GM13976 (cell line): ENCODE data around the gene RNF167.
A peak's percentile ranks its signal among the peaks of the same experiment; 100 is the strongest.

ENCODE experiments used
- DNase-seq: peaks from one replicate; pipeline ENCODE4 v3.0.0; 2012; ENCODE audit warnings: low spot score
- in situ Hi-C: fragments of 300-500 bp; cut with MboI; formaldehyde crosslinking; loops from one replicate; pipeline ENCODE4 v1.12.0; 2022; ENCODE audit warnings: low sequenced_read_pairs, mixed read lengths, inconsistent platforms; ENCODE audit not compliant: unreplicated experiment
- TF ChIP-seq, protein P1 (sequence below): IDR thresholded peaks from 2 replicates; pipeline ENCODE4 v1.5.1; 2012; ENCODE audit warnings: borderline replicate concordance, mild to moderate bottlenecking; ENCODE audit not compliant: insufficient read depth; ENCODE audit errors: extremely low read depth, missing control alignments, control extremely low read depth

RNF167 gene

DNA sequence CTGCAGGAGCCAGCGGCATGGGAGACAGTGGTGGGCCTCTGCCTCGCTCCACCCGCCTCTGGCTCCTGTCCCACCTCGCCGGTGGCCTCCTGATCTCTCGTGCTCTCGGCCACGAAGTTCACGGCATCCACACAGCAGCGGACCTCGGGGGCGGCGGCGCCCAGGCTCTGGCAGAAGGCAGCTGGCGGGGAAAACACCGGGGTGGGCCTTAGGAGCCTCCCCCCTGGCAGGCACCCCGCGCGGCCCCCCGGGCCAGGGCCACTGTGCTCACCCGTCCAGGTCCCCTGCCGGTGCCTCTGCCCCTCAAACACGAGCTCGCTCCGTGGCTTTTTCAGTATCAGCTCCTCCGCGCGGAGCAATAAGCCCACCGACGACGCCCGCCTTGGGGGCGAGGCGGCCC lies 41.1 kb upstream of the RNF167 start:
- in situ Hi-C loops, result no loop called here
- no peak for DNase-seq

DNA sequence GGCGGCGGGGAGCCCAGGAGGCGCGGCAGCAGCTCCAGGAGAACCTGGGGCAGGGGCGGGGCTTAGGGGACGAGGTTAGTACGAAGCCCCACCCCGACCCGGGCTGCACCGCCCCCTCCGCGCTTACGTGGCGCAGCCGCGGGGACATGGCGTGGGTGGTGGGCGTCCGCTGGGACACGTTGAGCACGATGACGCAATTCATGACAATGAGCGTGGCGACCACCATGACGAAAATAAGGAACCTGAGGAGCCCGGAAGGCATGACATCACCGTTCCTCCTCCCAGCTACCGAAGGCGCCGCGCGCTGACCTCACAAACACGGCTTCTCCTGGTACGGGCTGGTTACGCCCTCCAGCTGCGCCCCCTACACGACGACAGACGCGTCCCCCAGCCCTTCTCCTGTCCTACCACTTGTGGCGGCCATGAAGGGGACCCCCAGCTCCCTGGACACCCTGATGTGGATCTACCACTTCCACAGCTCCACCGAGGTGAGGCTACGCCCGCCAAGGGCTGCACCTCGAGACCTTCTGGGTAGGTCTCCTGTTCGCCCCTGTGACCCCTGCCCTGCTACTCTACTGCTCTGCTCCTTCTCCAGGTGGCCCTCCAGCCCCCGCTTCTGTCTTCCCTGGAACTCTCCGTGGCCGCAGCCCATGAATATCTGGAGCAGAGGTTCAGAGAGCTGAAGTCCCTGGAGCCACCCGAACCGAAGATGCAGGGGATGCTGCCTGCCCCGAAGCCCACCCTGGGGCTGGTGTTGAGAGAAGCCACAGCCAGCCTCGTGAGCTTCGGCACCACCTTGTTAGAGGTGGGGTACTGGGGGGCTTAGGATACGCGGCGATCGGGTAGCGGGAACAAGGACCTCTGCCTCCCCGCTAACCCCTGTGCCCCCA lies 40.5 kb upstream of the RNF167 start, which contains the start of gene C17orf107:
Gene C17orf107 (plus strand): TSS at position 196 of the 890 bp plus-strand sequence. CDS start 227 bp downstream, at position 423.
- TF ChIP-seq, protein P1, sequence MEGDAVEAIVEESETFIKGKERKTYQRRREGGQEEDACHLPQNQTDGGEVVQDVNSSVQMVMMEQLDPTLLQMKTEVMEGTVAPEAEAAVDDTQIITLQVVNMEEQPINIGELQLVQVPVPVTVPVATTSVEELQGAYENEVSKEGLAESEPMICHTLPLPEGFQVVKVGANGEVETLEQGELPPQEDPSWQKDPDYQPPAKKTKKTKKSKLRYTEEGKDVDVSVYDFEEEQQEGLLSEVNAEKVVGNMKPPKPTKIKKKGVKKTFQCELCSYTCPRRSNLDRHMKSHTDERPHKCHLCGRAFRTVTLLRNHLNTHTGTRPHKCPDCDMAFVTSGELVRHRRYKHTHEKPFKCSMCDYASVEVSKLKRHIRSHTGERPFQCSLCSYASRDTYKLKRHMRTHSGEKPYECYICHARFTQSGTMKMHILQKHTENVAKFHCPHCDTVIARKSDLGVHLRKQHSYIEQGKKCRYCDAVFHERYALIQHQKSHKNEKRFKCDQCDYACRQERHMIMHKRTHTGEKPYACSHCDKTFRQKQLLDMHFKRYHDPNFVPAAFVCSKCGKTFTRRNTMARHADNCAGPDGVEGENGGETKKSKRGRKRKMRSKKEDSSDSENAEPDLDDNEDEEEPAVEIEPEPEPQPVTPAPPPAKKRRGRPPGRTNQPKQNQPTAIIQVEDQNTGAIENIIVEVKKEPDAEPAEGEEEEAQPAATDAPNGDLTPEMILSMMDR, result no peak
- in situ Hi-C loops, result no loop called here
- peak; percentile 93 for DNase-seq

More for the DNA sequence above, 41.1 kb upstream of the RNF167 start:
- TF ChIP-seq, protein P1, result no peak

DNA sequence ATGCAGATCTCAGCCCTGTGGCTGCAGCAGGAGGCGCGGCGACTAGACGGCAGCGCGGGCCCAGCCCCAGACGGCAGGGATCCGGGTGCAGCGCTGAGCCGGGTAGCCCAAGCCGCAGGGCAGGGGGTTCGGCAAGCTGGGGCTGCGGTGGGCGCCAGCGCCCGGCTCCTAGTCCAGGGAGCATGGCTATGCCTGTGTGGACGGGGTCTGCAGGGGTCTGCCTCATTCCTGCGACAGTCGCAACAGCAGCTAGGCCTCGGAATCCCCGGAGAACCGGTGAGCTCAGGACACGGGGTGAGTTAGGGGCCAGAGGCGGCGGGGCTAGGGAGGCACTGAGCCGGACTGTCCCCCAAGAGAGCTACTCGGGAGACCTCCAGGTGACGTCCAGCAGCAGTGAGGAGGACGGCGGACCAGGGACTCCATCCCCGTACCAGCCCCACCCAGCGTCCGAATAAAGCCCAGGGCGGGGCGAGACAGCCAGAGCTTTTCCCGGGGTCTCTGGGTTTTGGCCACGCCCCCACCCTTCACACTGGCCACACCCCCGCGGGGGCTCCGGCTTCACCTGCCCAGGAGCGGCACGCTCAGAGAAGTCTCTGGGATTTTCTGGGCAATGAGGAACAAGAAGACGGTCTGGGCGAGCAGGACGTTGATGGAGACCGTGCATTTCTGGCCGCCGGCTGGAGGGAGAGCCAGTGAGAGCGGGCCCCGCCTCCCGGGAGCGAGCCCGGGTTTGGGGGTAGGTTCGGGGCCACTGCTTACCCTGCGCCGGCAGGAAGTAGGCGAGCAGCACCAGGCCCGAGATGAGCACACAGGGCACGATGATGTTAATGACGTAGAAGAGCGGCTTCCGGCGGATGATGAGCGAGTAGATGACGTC lies 39.6 kb upstream of the RNF167 start:
- DNase-seq, result no peak
- in situ Hi-C loops, result no loop called here
- TF ChIP-seq, protein P1, result no peak

DNA sequence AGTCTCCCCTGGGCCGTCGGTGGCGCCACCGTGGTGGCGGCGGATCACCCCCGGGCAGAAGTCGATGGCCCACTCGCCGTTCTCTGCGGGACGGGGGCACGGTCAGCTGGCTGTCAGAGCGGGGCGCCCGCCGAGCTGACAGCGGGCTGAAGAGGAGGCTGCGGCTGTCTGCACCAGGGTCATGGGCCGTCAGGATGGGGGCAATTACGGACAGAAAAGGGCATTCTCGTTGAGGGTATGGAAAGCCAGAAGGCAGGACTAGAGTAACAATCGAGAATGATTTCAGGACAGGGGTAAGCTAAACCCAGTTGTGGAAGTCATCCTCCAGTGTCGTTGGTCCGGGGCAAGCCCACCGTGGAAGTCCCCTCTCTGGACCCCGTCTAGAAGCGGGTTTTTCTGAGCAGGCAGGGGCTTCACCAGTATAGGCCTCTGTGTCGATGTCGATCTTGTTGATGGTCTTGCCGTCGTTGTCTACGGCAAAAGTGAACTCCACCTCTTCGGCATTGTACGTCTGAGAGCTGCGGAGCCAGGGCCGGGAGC lies 38.9 kb upstream of the RNF167 start:
- in situ Hi-C loops, result no loop called here
- DNase-seq, result no peak
- TF ChIP-seq, protein P1, result no peak

DNA sequence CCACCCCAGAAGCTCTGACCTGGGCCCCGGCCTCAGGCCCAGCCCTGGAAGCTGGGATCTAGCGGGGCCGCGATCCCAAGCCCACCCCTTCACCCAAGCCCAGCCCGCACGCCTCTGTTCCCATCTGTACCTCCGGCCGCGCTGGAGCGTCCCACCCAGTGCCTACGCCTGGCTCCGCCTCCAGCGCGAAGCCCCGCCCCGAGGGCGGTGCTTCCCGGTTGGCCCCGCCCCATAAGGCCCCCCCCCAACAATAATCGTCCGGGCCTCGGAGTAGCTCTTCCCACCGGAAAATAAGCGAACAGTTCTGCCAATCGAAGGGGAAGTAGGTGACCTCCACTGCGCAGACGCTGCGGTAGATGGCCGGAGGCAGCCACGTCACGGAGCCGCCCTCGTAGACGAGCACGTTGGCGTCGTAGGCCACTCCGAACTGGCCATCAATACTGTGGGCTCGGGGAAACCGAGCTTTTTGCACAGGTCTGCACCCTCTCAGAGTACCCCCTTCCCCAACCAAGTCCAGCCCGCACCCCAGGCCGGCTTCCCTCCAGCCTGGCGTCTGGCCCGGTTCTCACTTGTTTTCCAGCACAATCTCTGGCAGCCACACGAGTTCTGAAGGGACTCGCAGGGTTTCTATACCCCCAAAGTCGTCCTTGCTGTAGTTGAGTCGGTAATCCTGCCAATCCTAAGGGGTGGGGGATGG lies 38.3 kb upstream of the RNF167 start:
- in situ Hi-C loops, result no loop called here
- DNase-seq, result no peak
- TF ChIP-seq, protein P1, result no peak

DNA sequence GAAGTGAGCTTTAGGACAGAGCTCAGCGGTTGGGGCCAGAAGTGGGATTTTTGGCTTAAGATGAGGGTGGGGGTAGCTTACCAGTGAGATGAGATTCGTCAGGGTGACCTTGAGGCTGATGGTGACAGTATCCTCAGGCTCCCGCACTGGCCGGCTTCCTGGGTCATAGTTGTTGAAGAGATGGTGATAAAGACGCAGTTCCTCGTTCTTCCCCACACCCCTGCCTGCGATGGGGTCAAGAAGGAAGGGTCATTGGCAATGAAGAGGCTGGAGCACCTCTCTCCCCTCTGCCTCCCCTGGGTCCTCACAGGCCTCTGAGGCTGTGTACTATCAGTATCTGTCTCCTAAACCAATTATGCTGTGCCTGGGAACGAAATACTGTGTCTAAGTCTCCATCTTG lies 37.5 kb upstream of the RNF167 start:
- no peak for DNase-seq
- TF ChIP-seq, protein P1, result no peak
- in situ Hi-C loops, result no loop called here
